ENCODE measurements around the gene A1CF.

A1CF gene

DNA sequence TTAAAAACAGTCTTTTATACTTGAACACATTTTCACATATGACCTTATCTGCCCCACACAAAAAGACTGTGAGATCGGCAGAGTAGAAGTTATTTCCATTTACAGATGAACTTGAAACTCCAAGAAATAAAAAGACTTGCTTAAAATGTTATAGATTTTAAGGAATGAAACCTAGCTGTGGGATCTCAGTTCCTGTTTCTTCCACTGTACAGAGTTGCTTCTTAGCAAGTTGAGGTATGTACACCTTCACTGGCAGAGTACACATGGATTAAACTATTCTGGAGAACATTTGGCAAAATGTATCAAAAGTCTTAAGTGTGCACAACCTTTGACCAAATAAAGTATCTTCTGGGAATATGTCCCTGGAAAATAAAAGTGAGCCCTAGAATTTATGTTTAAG lies 48.3 kb downstream of the A1CF start:
- no peaks in the 10 kb centered on the region for H3K4me1 Mint-ChIP-seq
- H3K27ac Mint-ChIP-seq, result no peak overlapping the region
- no peaks in the 10 kb centered on the region for H3K36me3 Mint-ChIP-seq (ENCODE audit: low read depth)
- H3K27me3 Mint-ChIP-seq (ENCODE audit: low read depth), result no peaks in the 10 kb centered on the region
- no peaks in the 10 kb centered on the region for H3K9me3 Mint-ChIP-seq
- TF ChIP-seq, protein P1, sequence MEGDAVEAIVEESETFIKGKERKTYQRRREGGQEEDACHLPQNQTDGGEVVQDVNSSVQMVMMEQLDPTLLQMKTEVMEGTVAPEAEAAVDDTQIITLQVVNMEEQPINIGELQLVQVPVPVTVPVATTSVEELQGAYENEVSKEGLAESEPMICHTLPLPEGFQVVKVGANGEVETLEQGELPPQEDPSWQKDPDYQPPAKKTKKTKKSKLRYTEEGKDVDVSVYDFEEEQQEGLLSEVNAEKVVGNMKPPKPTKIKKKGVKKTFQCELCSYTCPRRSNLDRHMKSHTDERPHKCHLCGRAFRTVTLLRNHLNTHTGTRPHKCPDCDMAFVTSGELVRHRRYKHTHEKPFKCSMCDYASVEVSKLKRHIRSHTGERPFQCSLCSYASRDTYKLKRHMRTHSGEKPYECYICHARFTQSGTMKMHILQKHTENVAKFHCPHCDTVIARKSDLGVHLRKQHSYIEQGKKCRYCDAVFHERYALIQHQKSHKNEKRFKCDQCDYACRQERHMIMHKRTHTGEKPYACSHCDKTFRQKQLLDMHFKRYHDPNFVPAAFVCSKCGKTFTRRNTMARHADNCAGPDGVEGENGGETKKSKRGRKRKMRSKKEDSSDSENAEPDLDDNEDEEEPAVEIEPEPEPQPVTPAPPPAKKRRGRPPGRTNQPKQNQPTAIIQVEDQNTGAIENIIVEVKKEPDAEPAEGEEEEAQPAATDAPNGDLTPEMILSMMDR (IDR thresholded peaks at IDR 0.05; ENCODE audit: unreplicated experiment in 3 of 3), result no peak
- no peak overlapping the region for H3K4me3 Mint-ChIP-seq

DNA sequence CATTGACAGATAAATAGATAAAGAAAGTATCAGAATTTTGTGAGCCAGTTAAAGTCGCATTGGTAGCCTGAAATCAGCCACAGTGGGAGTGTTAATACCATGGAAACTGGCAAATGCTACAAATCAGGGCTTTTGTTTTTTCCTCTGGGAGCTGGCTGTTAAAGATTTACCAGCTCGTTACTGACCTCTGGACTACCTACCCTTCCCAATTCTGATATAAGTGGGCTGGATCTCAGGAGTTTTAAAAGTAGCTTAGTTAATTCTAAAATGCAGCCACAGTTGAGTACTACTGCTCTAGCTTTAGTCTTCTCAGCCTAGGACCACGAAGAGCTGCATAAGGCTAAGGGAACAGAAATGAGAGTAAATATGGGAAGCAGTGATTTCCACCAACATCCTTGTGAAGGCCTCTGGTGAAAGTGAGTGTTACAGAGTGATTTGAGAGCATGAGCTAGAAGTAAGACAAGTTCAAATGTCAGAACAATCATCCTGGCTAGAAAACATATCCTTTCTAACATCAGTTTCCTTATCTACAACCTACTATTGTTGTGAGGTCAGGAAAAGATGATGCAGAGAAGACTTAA lies 53.2 kb downstream of the A1CF start:
- Mint-ChIP-seq H3K36me3 (ENCODE audit: low read depth) (no peaks in the 10 kb centered on the region), H3K27me3 (ENCODE audit: low read depth) (no peaks in the 10 kb centered on the region), H3K27ac (peak overlapping the region in 1 of 3 experiments; percentile 68), H3K4me3 (no peak overlapping the region), H3K9me3 (no peaks in the 10 kb centered on the region), H3K4me1 (no peaks in the 10 kb centered on the region)
- TF ChIP-seq, protein P1 (IDR thresholded peaks at IDR 0.05; ENCODE audit: unreplicated experiment in 3 of 3), result no peak

DNA sequence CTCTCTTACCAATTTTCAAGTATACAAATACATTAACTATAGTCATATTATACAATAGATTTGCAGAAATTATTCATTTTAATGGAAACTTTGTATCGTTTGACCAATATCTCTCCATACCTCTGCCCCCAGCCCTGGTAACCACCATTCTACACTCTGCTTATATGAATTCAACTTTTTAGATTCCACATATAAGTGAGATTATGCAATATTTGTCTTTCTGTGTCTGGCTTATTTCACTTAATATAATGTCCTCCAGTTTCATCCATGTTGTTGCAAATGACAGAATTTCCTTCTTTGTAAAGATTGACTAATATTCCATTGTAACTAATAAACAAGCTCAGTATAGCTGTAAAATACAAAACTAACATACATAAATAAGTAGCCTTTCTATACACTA lies 55.4 kb downstream of the A1CF start:
- no peaks in the 10 kb centered on the region for H3K36me3 Mint-ChIP-seq (ENCODE audit: low read depth)
- H3K4me1 Mint-ChIP-seq, result no peaks in the 10 kb centered on the region
- H3K27me3 Mint-ChIP-seq (ENCODE audit: low read depth), result no peaks in the 10 kb centered on the region
- no peaks in the 10 kb centered on the region for H3K9me3 Mint-ChIP-seq
- TF ChIP-seq, protein P1 (IDR thresholded peaks at IDR 0.05; ENCODE audit: unreplicated experiment in 3 of 3), result no peak
- H3K4me3 Mint-ChIP-seq, result no peak overlapping the region
- H3K27ac Mint-ChIP-seq, result no peak overlapping the region

DNA sequence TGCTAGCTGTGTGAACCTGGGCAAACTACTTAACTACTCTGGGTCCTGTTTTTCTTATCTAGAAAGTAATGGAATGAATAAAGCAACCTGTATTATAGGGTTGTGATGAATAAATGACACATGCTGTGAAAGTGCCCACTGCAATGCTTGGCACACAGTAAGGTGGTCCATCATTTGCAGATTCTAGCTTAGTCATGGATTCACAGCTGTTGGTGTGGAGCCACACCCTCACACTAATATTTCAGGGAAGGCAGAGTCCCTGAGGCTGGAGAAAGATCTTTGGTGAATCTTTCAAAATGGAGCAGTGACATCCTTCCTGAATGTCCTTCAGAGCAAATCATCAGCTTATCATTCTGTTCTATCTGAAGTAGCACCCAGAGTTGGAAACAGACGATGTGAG lies 60.6 kb downstream of the A1CF start:
- TF ChIP-seq, protein P1 (IDR thresholded peaks at IDR 0.05; ENCODE audit: unreplicated experiment in 3 of 3), result no peak
- H3K36me3 Mint-ChIP-seq (ENCODE audit: low read depth), result no peaks in the 10 kb centered on the region
- H3K9me3 Mint-ChIP-seq, result no peaks in the 10 kb centered on the region
- H3K4me1 Mint-ChIP-seq, result no peaks in the 10 kb centered on the region
- no peak overlapping the region for H3K27ac Mint-ChIP-seq
- no peak overlapping the region for H3K4me3 Mint-ChIP-seq
- no peaks in the 10 kb centered on the region for H3K27me3 Mint-ChIP-seq (ENCODE audit: low read depth)

DNA sequence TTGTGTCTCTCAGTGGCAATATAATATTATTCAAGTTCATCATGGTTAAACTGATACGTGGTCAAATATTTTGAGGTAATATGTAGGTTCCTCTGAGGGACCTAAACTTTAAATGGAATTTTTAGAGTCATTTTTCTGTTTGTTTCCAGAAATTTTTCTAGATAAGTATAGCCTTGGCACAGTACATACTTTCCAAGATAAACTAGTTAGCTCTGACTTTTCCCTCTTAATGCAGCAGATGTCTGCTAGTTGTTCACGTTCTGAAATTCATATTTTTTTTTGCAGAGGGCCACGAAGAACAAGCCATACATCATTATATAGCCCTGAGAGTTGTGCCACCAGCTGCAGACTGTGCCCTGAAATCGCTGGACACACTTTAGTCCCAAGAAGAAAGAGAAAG lies 61.6 kb downstream of the A1CF start:
- H3K9me3 Mint-ChIP-seq, result no peaks in the 10 kb centered on the region
- no peaks in the 10 kb centered on the region for H3K36me3 Mint-ChIP-seq (ENCODE audit: low read depth)
- H3K4me1 Mint-ChIP-seq, result no peaks in the 10 kb centered on the region
- no peak overlapping the region for H3K4me3 Mint-ChIP-seq
- no peak overlapping the region for H3K27ac Mint-ChIP-seq
- TF ChIP-seq, protein P1 (IDR thresholded peaks at IDR 0.05; ENCODE audit: unreplicated experiment in 3 of 3), result no peak
- no peaks in the 10 kb centered on the region for H3K27me3 Mint-ChIP-seq (ENCODE audit: low read depth)

DNA sequence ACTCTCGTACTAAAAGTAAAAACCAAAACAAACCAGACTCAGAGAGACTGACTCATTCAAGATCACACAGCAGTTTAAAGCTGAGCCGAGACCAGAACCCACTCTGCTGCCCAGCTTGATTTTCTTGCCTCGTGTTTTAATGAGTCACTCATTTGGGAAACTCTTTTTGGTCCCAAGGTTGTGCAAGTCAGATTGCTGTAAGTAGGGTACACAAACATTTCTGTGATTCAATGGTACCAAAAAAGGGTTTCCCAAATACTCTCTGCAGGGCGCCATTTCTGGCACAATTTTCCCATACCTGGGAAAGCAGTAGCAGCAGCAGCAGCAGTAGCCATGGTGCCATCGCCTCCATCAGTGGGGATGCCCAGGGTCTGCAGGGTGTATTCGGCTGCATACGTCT lies 75.8 kb downstream of the A1CF start:
- H3K4me3 Mint-ChIP-seq, result no peak overlapping the region
- H3K36me3 Mint-ChIP-seq (ENCODE audit: low read depth), result no peaks in the 10 kb centered on the region
- no peaks in the 10 kb centered on the region for H3K27me3 Mint-ChIP-seq (ENCODE audit: low read depth)
- TF ChIP-seq, protein P1 (IDR thresholded peaks at IDR 0.05; ENCODE audit: unreplicated experiment in 3 of 3), result no peak
- no peaks in the 10 kb centered on the region for H3K4me1 Mint-ChIP-seq
- no peak overlapping the region for H3K27ac Mint-ChIP-seq
- no peaks in the 10 kb centered on the region for H3K9me3 Mint-ChIP-seq

Data from nephron (organoid).